ENCODE results near the gene PLXDC2. TPM values are rescaled to one million over a fixed set of nuclear protein-coding genes. Genes with fewer than 3 reads are reported as not detected.
"Not testable (repeated sequence)": the region's sequence is repeated elsewhere in the genome, so short reads cannot be mapped to it uniquely, and the experiment has no call there.

Gene PLXDC2
- polyA plus RNA-seq (2012; ENCODE audit: low read depth, missing spikeins): not detected

DNA sequence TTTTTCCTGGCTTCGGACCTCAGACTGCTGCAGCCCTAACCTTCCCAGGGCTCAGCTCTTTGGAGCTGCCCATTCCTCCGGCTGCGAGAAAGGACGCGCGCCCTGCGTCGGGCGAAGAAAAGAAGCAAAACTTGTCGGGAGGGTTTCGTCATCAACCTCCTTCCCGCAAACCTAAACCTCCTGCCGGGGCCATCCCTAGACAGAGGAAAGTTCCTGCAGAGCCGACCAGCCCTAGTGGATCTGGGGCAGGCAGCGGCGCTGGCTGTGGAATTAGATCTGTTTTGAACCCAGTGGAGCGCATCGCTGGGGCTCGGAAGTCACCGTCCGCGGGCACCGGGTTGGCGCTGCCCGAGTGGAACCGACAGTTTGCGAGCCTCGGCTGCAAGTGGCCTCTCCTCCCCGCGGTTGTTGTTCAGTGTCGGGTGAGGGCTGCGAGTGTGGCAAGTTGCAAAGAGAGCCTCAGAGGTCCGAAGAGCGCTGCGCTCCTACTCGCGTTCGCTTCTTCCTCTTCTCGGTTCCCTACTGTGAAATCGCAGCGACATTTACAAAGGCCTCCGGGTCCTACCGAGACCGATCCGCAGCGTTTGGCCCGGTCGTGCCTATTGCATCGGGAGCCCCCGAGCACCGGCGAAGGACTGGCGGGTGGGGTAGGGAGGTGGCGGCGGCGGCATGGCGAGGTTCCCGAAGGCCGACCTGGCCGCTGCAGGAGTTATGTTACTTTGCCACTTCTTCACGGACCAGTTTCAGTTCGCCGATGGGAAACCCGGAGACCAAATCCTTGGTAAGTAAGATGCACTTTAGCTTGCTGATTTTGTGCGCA is at the start of gene PLXDC2:
Gene PLXDC2 (plus strand): TSS at position 22 of the 820 bp plus-strand sequence.
- no peak for DNase-seq (ENCODE audit: insufficient read length, low spot score)
- no peak for FAIRE-seq
- TF ChIP-seq SPI1 (IDR thresholded peaks at IDR 0.05; ENCODE audit: low read depth, low read length) (no peak), PAX5 (IDR thresholded peaks at IDR 0.05; ENCODE audit: insufficient read depth, low read length, severe bottlenecking) (no peak)

DNA sequence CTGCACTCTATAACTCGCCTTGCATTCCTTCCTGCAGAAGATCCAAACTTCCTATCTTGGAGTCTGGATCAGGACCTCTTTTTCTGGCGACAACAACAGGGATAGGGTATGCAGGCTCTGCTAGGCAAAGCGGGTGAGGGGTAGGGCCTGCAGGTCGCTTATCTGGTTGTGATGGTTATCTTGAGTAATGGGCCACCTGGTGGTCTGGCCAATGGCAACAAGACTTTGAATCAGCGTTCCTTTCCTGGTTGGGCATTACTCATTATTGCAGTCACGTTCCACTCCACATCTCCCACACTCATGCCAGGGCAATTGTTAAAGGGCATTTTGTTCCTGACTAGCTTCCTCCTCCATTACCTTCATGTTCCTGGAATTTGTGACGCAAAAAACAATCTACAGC is 48.4 kb upstream of the PLXDC2 start:
- DNase-seq (ENCODE audit: insufficient read length, low spot score) (no peak), FAIRE-seq (no peak)
- TF ChIP-seq TAF1 (IDR thresholded peaks at IDR 0.05; ENCODE audit: low read depth, low read length) (no peak), POLR2A (IDR thresholded peaks at IDR 0.05; ENCODE audit: low read depth, low read length) (no peak), SPI1 (IDR thresholded peaks at IDR 0.05; ENCODE audit: low read depth, low read length) (no peak), POLR2AphosphoS5 (IDR thresholded peaks at IDR 0.05; ENCODE audit: low read depth, low read length) (no peak), POU2F2 (IDR thresholded peaks at IDR 0.05; ENCODE audit: low read depth, low read length) (no peak), PAX5 (IDR thresholded peaks at IDR 0.05; ENCODE audit: insufficient read depth, low read length, severe bottlenecking) (no peak)

DNA sequence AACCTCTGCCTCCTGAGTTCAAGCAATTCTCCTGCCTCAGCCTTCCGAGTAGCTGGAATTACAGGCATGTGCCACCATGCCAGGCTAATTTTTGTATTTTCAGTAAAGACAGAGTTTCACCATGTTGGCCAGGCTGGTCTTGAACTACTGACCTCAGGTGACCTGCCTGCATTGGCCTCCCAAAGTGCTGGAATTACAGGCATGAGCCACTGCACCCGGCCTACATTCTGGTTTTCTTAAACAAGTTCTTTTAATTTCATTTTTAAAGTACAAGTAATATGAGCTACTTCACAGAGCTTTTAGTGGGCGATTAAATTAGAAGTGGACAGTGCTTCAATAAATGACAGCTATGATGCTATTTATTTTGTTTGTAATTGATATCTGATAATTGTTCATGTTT is 46.4 kb upstream of the PLXDC2 start:
- not testable (repeated sequence) for FAIRE-seq; DNase-seq (ENCODE audit: insufficient read length, low spot score)

DNA sequence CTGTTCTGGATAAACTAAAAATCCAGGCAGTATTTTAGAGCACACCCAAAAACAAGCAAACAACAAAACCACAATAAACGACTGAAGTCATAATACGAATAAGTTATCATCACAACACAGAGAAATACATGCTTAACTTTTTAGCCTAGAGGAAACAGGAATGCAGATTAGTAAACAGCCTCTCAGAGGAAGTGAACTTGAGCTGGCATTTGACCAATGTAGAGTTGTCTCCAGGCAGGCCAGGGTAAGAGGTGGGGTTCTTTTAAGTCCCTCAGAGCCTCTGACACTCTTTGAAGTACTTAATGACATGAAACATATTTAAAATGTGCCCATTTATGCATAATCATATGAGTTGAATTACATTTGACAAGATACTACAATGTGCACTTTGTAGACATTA is 43.3 kb upstream of the PLXDC2 start:
- FAIRE-seq (no peak), DNase-seq (ENCODE audit: insufficient read length, low spot score) (no peak)
- TF ChIP-seq POU2F2 (IDR thresholded peaks at IDR 0.05; ENCODE audit: low read depth, low read length) (no peak), POLR2A (IDR thresholded peaks at IDR 0.05; ENCODE audit: low read depth, low read length) (no peak), POLR2AphosphoS5 (IDR thresholded peaks at IDR 0.05; ENCODE audit: low read depth, low read length) (no peak), SPI1 (IDR thresholded peaks at IDR 0.05; ENCODE audit: low read depth, low read length) (no peak), PAX5 (IDR thresholded peaks at IDR 0.05; ENCODE audit: insufficient read depth, low read length, severe bottlenecking) (no peak), TAF1 (IDR thresholded peaks at IDR 0.05; ENCODE audit: low read depth, low read length) (no peak)

DNA sequence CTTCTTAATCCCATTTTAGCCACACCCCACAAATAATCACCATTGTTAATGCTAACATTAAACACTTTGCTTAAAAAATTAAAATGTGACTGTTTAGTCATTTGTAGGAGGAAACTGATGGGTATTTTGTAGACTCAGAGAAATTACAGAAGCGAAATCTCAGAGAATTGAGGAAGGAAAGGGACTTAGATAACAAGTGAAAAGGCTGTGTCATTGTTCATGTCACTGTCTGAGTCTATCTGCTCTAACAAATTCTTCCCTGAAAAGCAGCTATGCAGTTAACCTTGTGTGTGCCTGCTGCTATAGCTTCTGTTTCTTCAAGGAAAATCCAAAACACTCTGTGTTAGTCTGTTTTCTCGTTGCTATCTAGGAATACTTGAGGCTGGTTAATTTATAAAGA is 40.9 kb upstream of the PLXDC2 start:
- TF ChIP-seq POU2F2 (IDR thresholded peaks at IDR 0.05; ENCODE audit: low read depth, low read length) (no peak), SPI1 (IDR thresholded peaks at IDR 0.05; ENCODE audit: low read depth, low read length) (no peak), POLR2A (IDR thresholded peaks at IDR 0.05; ENCODE audit: low read depth, low read length) (no peak), POLR2AphosphoS5 (IDR thresholded peaks at IDR 0.05; ENCODE audit: low read depth, low read length) (no peak), PAX5 (IDR thresholded peaks at IDR 0.05; ENCODE audit: insufficient read depth, low read length, severe bottlenecking) (no peak), TAF1 (IDR thresholded peaks at IDR 0.05; ENCODE audit: low read depth, low read length) (no peak)
- DNase-seq (ENCODE audit: insufficient read length, low spot score) (no peak), FAIRE-seq (no peak)

DNA sequence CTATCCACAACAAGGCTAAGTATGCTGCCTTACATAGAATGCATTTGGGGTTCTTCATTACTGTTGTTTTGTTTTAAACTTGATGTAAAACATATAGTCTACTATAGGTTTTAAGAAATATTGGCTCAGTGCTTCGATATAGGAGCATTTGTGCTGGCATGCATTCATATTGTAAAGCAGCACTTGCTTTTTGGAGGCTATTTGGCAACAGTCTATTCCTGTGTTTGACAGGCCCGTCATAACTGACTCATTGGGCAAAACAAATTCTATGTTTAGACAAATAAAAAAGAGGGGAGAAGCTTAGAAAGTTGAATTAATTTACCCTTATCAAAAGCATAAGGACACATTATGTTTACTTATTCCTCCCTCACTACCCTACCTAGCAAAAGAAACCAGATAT is 38.4 kb upstream of the PLXDC2 start:
- FAIRE-seq: no peak
- DNase-seq (ENCODE audit: insufficient read length, low spot score): no peak
- TF ChIP-seq POLR2A (IDR thresholded peaks at IDR 0.05; ENCODE audit: low read depth, low read length): no peak
- TF ChIP-seq SPI1 (IDR thresholded peaks at IDR 0.05; ENCODE audit: low read depth, low read length): no peak
- no peak for TF ChIP-seq PAX5 (IDR thresholded peaks at IDR 0.05; ENCODE audit: insufficient read depth, low read length, severe bottlenecking)
- TF ChIP-seq POU2F2 (IDR thresholded peaks at IDR 0.05; ENCODE audit: low read depth, low read length): no peak
- TF ChIP-seq TAF1 (IDR thresholded peaks at IDR 0.05; ENCODE audit: low read depth, low read length): no peak
- no peak for TF ChIP-seq POLR2AphosphoS5 (IDR thresholded peaks at IDR 0.05; ENCODE audit: low read depth, low read length)

DNA sequence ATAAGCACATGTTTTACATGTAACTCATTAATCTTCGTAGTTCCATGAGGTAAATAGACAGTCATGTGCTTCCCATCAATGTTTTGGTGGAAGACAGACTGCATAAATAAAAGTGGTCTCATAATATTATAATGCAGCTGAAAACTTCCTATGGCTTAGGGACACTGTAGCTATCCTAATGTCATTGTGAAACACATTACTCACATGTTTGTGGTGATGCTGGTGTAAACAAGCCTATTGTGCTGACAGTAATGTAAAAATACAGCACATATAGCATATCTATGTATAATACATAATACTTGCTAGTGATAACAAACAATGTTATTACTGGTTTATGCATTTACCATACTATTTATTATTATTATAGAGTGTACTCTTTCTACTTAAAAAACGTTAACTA is 37.2 kb upstream of the PLXDC2 start:
- TF ChIP-seq POLR2A (IDR thresholded peaks at IDR 0.05; ENCODE audit: low read depth, low read length) (no peak), PAX5 (IDR thresholded peaks at IDR 0.05; ENCODE audit: insufficient read depth, low read length, severe bottlenecking) (no peak), TAF1 (IDR thresholded peaks at IDR 0.05; ENCODE audit: low read depth, low read length) (no peak), POU2F2 (IDR thresholded peaks at IDR 0.05; ENCODE audit: low read depth, low read length) (no peak), POLR2AphosphoS5 (IDR thresholded peaks at IDR 0.05; ENCODE audit: low read depth, low read length) (no peak)
- no peak for FAIRE-seq

DNA sequence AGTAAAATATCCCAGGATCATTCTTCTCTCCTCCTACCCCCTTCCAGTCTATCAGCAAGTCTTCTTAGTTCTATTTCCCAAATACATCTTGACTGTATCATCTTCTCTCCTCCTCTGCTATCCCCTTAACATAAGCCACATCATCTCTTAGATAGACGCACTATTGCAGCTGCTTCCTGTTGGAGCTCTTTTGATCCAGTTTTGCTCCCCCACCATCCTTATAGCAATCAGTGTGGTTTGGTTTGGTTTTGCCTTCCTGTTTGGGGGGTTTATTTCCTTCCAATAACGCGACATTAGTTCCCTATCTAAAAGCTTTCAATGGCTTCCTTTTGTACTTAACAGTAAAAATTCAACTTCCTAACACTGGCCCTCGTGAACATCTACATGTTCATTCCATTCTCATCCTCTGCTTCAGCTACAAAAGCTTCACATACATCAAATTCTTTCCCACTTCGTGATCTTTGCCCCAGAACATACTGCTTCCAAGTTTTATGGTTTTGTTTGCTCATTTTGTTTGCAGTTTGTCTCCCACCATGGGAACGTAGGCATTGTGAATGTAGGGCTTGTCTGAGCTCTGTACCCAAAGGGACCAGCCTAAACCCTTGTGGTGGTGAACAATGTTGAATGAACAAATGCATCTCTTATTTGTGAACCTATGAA is 33.7 kb upstream of the PLXDC2 start:
- DNase-seq (ENCODE audit: insufficient read length, low spot score): no peak
- TF ChIP-seq POLR2AphosphoS5 (IDR thresholded peaks at IDR 0.05; ENCODE audit: low read depth, low read length) (no peak), SPI1 (IDR thresholded peaks at IDR 0.05; ENCODE audit: low read depth, low read length) (no peak), POU2F2 (IDR thresholded peaks at IDR 0.05; ENCODE audit: low read depth, low read length) (no peak), PAX5 (IDR thresholded peaks at IDR 0.05; ENCODE audit: insufficient read depth, low read length, severe bottlenecking) (no peak), TAF1 (IDR thresholded peaks at IDR 0.05; ENCODE audit: low read depth, low read length) (no peak), POLR2A (IDR thresholded peaks at IDR 0.05; ENCODE audit: low read depth, low read length) (no peak)
- FAIRE-seq: no peak

More for the DNA sequence above, 37.2 kb upstream of the PLXDC2 start:
- DNase-seq (ENCODE audit: insufficient read length, low spot score): no peak

DNA sequence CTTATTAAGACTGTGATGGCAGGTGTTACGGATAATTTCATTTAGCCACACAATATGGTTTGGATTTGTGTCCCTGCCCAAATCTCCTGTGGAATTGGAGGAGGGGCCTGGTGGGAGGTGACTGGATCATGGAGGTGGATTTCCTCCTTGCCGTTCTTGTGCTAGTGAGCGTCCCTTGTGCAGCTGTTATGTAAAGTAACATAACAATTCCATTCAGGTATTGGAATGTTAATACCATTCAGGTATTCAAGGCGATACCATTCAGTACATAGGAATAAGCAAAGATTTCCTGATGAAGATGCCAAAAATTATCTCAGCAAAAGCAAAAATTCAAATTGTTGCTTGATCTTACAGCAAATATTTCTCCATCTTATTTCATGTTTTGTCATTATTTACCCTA is 32.5 kb upstream of the PLXDC2 start:
- DNase-seq (ENCODE audit: insufficient read length, low spot score) (no peak), FAIRE-seq (no peak)
- TF ChIP-seq TAF1 (IDR thresholded peaks at IDR 0.05; ENCODE audit: low read depth, low read length): no peak
- no peak for TF ChIP-seq PAX5 (IDR thresholded peaks at IDR 0.05; ENCODE audit: insufficient read depth, low read length, severe bottlenecking)
- TF ChIP-seq POU2F2 (IDR thresholded peaks at IDR 0.05; ENCODE audit: low read depth, low read length): no peak
- TF ChIP-seq POLR2AphosphoS5 (IDR thresholded peaks at IDR 0.05; ENCODE audit: low read depth, low read length): no peak
- no peak for TF ChIP-seq SPI1 (IDR thresholded peaks at IDR 0.05; ENCODE audit: low read depth, low read length)
- TF ChIP-seq POLR2A (IDR thresholded peaks at IDR 0.05; ENCODE audit: low read depth, low read length): no peak

DNA sequence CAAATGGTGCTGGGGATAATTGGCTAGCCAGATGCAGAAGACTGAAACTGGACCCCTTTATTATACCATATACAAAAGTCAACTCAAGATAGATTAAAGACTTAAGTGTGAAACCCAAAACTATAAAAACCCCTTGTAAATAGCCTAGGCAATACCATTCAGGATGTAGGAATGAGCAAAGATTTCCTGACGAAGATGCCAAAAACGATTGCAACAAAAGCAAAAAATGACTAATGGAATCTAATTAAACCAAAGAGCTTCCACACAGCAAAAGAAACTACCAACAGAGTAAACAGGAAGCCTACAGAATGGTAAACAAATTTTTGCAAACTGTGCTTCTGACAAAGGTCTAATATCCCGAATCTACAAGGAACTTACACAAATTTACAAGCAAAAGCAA is 30.9 kb upstream of the PLXDC2 start:
- TF ChIP-seq POLR2AphosphoS5 (IDR thresholded peaks at IDR 0.05; ENCODE audit: low read depth, low read length): no peak
- no peak for TF ChIP-seq POLR2A (IDR thresholded peaks at IDR 0.05; ENCODE audit: low read depth, low read length)
- TF ChIP-seq TAF1 (IDR thresholded peaks at IDR 0.05; ENCODE audit: low read depth, low read length): no peak
- TF ChIP-seq PAX5 (IDR thresholded peaks at IDR 0.05; ENCODE audit: insufficient read depth, low read length, severe bottlenecking): no peak
- TF ChIP-seq POU2F2 (IDR thresholded peaks at IDR 0.05; ENCODE audit: low read depth, low read length): no peak
- no peak for TF ChIP-seq SPI1 (IDR thresholded peaks at IDR 0.05; ENCODE audit: low read depth, low read length)
- DNase-seq (ENCODE audit: insufficient read length, low spot score): no peak
- FAIRE-seq: no peak
